Measurements from ENCODE around the gene FAM131A. TPM values are rescaled to one million over a fixed set of nuclear protein-coding genes. Genes with fewer than 3 reads are reported as not detected.

FAM131A gene
- total and polyA plus RNA-seq, 2 donors (not counting 1 experiment from before 2014, with no cell fraction given) = 11.7 to 13.4 TPM

GRCh38 chr3:184320104-184320445 lies 17.3 kb upstream of the FAM131A start:
- H3K27ac ChIP-seq (ENCODE audit: low read length in 2 of 2) = no peak overlapping the region
- ATAC-seq (ENCODE audit: low read depth) (no peak), DNase-seq (no peak)
- no peaks in the 10 kb centered on the region for H3K9me3 Mint-ChIP-seq (ENCODE audit: insufficient read depth)
- H4K20me1 ChIP-seq (ENCODE audit: control insufficient read depth, insufficient read depth, low read length, poor library complexity, severe bottlenecking) = peaks cover 77% of the 10 kb centered on the region
- H3K36me3 ChIP-seq (replicated peaks in 1 of 2; ENCODE audit: control extremely low read depth in 1 of 2, control insufficient read depth in 1 of 2, extremely low read depth in 1 of 2, insufficient read depth in 2 of 2, low read length in 1 of 2) = peaks cover 2 to 67% of the 10 kb centered on the region in 2 experiments
- ChIA-PET POLR2A (interaction anchor here (0.6 kb wide), 1 partner anchor 48 kb away, joined by 7 read pairs; no protein-coding TSS in a partner anchor), CTCF (interaction anchor here (0.8 to 1.3 kb wide), 2 partner anchors 17 to 222 kb away, joined by 3 read pairs; no protein-coding TSS in a partner anchor)
- peaks cover 29% of the 10 kb centered on the region for H3K4me1 Mint-ChIP-seq
- H3K4me3 Mint-ChIP-seq = no peak overlapping the region
- H3K4me3 ChIP-seq (ENCODE audit: control extremely low read depth in 1 of 5, extremely low read depth in 1 of 5, insufficient read depth in 1 of 5, low read depth in 2 of 5, low read length in 4 of 5) = no peak overlapping the region
- intact Hi-C loops (cut with micrococcal nuclease) = no loop called here
- no peak for TF ChIP-seq EZH2 (IDR thresholded peaks at IDR 0.05; ENCODE audit: borderline replicate concordance, insufficient read depth, low read depth, low read length, poor library complexity, severe bottlenecking)
- TF ChIP-seq, protein P1, sequence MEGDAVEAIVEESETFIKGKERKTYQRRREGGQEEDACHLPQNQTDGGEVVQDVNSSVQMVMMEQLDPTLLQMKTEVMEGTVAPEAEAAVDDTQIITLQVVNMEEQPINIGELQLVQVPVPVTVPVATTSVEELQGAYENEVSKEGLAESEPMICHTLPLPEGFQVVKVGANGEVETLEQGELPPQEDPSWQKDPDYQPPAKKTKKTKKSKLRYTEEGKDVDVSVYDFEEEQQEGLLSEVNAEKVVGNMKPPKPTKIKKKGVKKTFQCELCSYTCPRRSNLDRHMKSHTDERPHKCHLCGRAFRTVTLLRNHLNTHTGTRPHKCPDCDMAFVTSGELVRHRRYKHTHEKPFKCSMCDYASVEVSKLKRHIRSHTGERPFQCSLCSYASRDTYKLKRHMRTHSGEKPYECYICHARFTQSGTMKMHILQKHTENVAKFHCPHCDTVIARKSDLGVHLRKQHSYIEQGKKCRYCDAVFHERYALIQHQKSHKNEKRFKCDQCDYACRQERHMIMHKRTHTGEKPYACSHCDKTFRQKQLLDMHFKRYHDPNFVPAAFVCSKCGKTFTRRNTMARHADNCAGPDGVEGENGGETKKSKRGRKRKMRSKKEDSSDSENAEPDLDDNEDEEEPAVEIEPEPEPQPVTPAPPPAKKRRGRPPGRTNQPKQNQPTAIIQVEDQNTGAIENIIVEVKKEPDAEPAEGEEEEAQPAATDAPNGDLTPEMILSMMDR (IDR thresholded peaks at IDR 0.05) = no peak
- no peak overlapping the region for H3K27ac Mint-ChIP-seq
- H3K4me1 ChIP-seq (ENCODE audit: control insufficient read depth in 2 of 2, insufficient read depth in 2 of 2, low read length in 2 of 2) = peaks cover 13 to 17% of the 10 kb centered on the region in 2 donors
- no peak overlapping the region for H3K4me2 ChIP-seq (replicated peaks; ENCODE audit: low read depth, low read length, poor library complexity, severe bottlenecking)
- 62% methylated on average over 4 of the region's 4 CpGs for WGBS (ENCODE audit: insufficient coverage)
- no peak overlapping the region for H3K9ac ChIP-seq (ENCODE audit: low read length)
- H2AFZ ChIP-seq (ENCODE audit: insufficient read depth, low read depth, low read length, poor library complexity, severe bottlenecking) = no peak overlapping the region
- H3K9me3 ChIP-seq (ENCODE audit: control extremely low read depth in 1 of 3, control insufficient read depth in 2 of 3, insufficient read depth in 1 of 3, low read length in 2 of 3) = no peaks in the 10 kb centered on the region
- no peaks in the 10 kb centered on the region for H3K27me3 Mint-ChIP-seq
- no peaks in the 10 kb centered on the region for H3K27me3 ChIP-seq (replicated peaks in 1 of 4; ENCODE audit: control extremely low read depth in 1 of 4, control insufficient read depth in 3 of 4, insufficient read depth in 4 of 4, low read length in 3 of 4)
- H3K79me2 ChIP-seq (ENCODE audit: control insufficient read depth, insufficient read depth, low read length) = peaks cover 22% of the 10 kb centered on the region

GRCh38 chr3:184321666-184322065 lies 15.7 kb upstream of the FAM131A start:
- H3K4me2 ChIP-seq (replicated peaks; ENCODE audit: low read depth, low read length, poor library complexity, severe bottlenecking) = no peak overlapping the region
- H3K27me3 Mint-ChIP-seq = no peaks in the 10 kb centered on the region
- H3K36me3 ChIP-seq (replicated peaks in 1 of 2; ENCODE audit: control extremely low read depth in 1 of 2, control insufficient read depth in 1 of 2, extremely low read depth in 1 of 2, insufficient read depth in 2 of 2, low read length in 1 of 2) = peaks cover 6 to 78% of the 10 kb centered on the region in 2 experiments
- no peak overlapping the region for H3K4me3 Mint-ChIP-seq
- DNase-seq (no peak), ATAC-seq (ENCODE audit: low read depth) (no peak)
- no peak overlapping the region for H3K27ac ChIP-seq (ENCODE audit: low read length in 2 of 2)
- H2AFZ ChIP-seq (ENCODE audit: insufficient read depth, low read depth, low read length, poor library complexity, severe bottlenecking) = no peak overlapping the region
- intact Hi-C loops (cut with micrococcal nuclease) = no loop called here
- TF ChIP-seq EZH2 (IDR thresholded peaks at IDR 0.05; ENCODE audit: borderline replicate concordance, insufficient read depth, low read depth, low read length, poor library complexity, severe bottlenecking) = no peak
- TF ChIP-seq, protein P1 (IDR thresholded peaks at IDR 0.05) = no peak
- 96% methylated on average over 3 of the region's 5 CpGs for WGBS (ENCODE audit: insufficient coverage)
- ChIA-PET POLR2A (no interaction called here), CTCF (no interaction called here)
- no peak overlapping the region for H3K27ac Mint-ChIP-seq
- no peaks in the 10 kb centered on the region for H3K9me3 Mint-ChIP-seq (ENCODE audit: insufficient read depth)
- no peaks in the 10 kb centered on the region for H3K27me3 ChIP-seq (replicated peaks in 1 of 4; ENCODE audit: control extremely low read depth in 1 of 4, control insufficient read depth in 3 of 4, insufficient read depth in 4 of 4, low read length in 3 of 4)
- peaks cover 18% of the 10 kb centered on the region for H3K4me1 Mint-ChIP-seq
- H3K79me2 ChIP-seq (ENCODE audit: control insufficient read depth, insufficient read depth, low read length) = peaks cover 9% of the 10 kb centered on the region
- no peak overlapping the region for H3K4me3 ChIP-seq (ENCODE audit: control extremely low read depth in 1 of 5, extremely low read depth in 1 of 5, insufficient read depth in 1 of 5, low read depth in 2 of 5, low read length in 4 of 5)
- no peaks in the 10 kb centered on the region for H3K9me3 ChIP-seq (ENCODE audit: control extremely low read depth in 1 of 3, control insufficient read depth in 2 of 3, insufficient read depth in 1 of 3, low read length in 2 of 3)
- H3K4me1 ChIP-seq (ENCODE audit: control insufficient read depth in 2 of 2, insufficient read depth in 2 of 2, low read length in 2 of 2) = peaks cover 0 to 1% of the 10 kb centered on the region in 2 donors
- peaks cover 67% of the 10 kb centered on the region for H4K20me1 ChIP-seq (ENCODE audit: control insufficient read depth, insufficient read depth, low read length, poor library complexity, severe bottlenecking)
- no peak overlapping the region for H3K9ac ChIP-seq (ENCODE audit: low read length)
